ENCODE measurements around the gene GPR137B. TPM values are rescaled to one million over a fixed set of nuclear protein-coding genes. Genes with fewer than 3 reads are reported as not detected.
A peak's percentile ranks its signal among the peaks of the same experiment; 100 is the strongest.

GPR137B gene
- total and polyA plus RNA-seq, 2 of the 8 experiments (the other 6 are each of a cell fraction or from before 2014, with no cell fraction given), result 6.9 to 7.7 TPM

DNA sequence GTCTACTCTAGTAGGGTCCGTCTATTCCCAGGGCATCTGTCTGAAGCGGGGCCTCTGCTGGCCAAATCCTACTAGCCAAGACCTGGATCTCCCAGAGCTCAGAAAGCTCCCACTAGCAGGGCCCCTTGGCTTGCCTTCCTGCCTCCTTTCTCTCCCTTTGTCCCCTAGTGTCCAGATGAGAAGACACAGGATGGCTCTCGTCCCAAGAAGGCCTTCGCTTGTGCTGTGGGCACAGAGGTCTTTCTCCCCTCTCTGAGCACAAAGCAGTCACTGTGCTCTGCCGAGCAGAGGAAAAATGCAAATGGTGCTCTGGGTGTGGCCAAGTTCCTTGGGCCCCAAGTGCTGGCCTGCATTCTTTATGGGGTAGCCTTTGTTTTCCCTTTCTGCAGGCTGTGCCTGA, 13.0 kb upstream of the GPR137B start (continued):
- TF ChIP-seq, protein P1, sequence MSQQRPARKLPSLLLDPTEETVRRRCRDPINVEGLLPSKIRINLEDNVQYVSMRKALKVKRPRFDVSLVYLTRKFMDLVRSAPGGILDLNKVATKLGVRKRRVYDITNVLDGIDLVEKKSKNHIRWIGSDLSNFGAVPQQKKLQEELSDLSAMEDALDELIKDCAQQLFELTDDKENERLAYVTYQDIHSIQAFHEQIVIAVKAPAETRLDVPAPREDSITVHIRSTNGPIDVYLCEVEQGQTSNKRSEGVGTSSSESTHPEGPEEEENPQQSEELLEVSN (IDR thresholded peaks at IDR 0.05), result no peak
- TF ChIP-seq RFX5 (IDR thresholded peaks at IDR 0.05; ENCODE audit: borderline replicate concordance, low read depth, low read length), result no peak
- TF ChIP-seq POLR2A (IDR thresholded peaks at IDR 0.05; ENCODE audit: control extremely low read depth in 1 of 2, low read depth in 2 of 2, low read length in 2 of 2), result peak in 1 of 2 experiments; percentile 33; a peak in 1 of 3 replicates
- no peak for TF ChIP-seq SIX5 (IDR thresholded peaks at IDR 0.05; ENCODE audit: low read depth, low read length)
- no peak for TF ChIP-seq SIRT6 (IDR thresholded peaks at IDR 0.05; ENCODE audit: low read length)
- TF ChIP-seq SP2 (IDR thresholded peaks at IDR 0.05; ENCODE audit: low read length), result no peak
- 0 out of 2 replicates have a peak, but pooled peaks have one; percentile 42 for TF ChIP-seq TAF1 (IDR thresholded peaks at IDR 0.05; ENCODE audit: low read depth, low read length)
